GM12865 (cell line): Measurements from ENCODE around the gene TRIM27.
"Not testable (repeated sequence)": the region's sequence is repeated elsewhere in the genome, so short reads cannot be mapped to it uniquely, and the experiment has no call there.

ENCODE experiments used
- DNase-seq: peaks from one replicate; pipeline ENCODE4 v3.0.0; 2010; ENCODE audit warnings: low read depth
- H3K4me3 ChIP-seq: 2 replicates; pipeline ENCODE4 v1.5.1; 2011; ENCODE audit warnings: mild to moderate bottlenecking, low read depth, low read length, control low read depth
- TF ChIP-seq, protein P1 (sequence below): IDR thresholded peaks from 2 replicates; pipeline ENCODE4 v1.5.1; 2011; ENCODE audit warnings: low read length, control low read depth, low read depth, inconsistent platforms; ENCODE audit not compliant: insufficient read depth; ENCODE audit errors: missing control alignments

The TRIM27 gene

DNA sequence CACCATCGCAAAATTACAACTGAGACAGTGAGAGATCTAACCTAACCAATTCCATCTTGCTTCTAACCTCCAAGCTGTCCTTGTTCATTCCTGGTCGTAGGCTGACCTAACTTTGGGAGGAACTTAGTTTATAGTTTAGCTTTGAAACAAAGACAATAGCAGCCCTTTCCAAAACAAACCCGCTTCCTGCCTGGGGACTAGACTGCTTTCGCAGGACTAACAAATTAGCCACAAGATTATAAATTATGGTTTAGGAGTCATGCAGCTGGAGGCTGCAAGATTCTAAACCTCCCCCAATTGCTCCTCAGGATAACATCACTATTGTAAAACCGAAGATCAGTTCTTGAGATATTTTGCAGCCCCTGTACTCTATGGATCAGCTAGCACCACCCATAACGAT is 63.2 kb downstream of the TRIM27 start:
- TF ChIP-seq, protein P1, sequence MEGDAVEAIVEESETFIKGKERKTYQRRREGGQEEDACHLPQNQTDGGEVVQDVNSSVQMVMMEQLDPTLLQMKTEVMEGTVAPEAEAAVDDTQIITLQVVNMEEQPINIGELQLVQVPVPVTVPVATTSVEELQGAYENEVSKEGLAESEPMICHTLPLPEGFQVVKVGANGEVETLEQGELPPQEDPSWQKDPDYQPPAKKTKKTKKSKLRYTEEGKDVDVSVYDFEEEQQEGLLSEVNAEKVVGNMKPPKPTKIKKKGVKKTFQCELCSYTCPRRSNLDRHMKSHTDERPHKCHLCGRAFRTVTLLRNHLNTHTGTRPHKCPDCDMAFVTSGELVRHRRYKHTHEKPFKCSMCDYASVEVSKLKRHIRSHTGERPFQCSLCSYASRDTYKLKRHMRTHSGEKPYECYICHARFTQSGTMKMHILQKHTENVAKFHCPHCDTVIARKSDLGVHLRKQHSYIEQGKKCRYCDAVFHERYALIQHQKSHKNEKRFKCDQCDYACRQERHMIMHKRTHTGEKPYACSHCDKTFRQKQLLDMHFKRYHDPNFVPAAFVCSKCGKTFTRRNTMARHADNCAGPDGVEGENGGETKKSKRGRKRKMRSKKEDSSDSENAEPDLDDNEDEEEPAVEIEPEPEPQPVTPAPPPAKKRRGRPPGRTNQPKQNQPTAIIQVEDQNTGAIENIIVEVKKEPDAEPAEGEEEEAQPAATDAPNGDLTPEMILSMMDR: no peak
- H3K4me3 ChIP-seq: no peak overlapping the region
- DNase-seq: no peak

DNA sequence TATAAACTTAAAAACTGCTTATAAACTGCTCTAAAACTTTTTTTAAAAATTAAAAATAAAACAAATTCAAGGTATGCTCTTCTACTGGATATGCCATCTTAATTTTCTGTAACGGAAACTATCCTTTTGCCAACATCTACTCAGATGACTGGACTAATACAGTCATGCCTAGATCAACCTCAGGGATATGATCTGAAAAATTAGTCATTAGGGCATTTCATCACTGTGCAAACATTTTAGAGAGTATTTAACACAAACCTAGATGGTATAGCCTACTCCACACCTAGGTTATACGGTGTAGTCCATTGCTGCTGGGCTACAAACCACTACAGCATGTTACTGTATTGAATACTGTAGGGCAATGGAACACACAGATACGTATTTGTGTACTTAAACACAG is 64.8 kb downstream of the TRIM27 start:
- DNase-seq: no peak
- H3K4me3 ChIP-seq: no peak overlapping the region
- TF ChIP-seq, protein P1: no peak

DNA sequence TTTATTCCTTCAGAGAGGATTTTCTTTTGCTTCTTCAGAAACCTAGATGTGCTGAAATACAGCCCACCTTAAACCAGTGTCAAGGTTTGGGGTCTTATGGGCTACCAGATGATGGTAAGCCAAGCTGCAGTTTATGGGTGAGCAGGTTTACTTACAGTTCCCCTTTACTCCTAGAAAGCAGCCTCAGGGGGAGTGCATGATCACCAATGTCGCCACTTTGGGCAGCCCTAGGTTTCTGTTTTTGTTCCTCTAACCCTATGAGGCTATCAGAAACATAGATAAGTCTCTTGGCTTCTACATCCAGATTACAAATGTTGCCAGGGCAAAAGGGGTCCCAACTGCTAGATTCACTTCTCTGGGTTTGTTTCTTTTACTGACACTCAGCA is 67.2 kb downstream of the TRIM27 start:
- no peak for DNase-seq
- TF ChIP-seq, protein P1: no peak
- H3K4me3 ChIP-seq: no peak overlapping the region

DNA sequence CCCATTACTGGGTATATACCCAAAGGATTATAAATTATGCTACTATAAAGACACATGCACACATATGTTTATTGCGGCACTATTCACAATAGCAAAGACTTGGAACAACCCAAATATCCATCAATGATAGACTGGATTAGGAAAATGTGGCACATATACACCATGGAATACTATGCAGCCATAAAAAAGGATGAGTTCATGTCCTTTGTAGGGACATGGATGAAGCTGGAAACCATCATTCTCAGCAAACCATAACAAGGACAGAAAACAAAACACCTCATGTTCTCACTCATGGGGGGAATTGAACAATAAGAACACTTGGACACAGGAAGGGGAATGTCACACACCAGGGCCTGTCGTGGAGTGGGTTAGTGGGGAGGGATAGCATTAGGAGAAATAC is 69.4 kb downstream of the TRIM27 start:
- not testable (repeated sequence) for DNase-seq, H3K4me3 ChIP-seq
